ENCODE data around the gene SPINT4.

SPINT4 gene

GRCh38 chr20:45765307-45765875 is 43.2 kb downstream of the SPINT4 start:
- DNase-seq (ENCODE audit: low spot score) = no peak

GRCh38 chr20:45765980-45766379 is 43.8 kb downstream of the SPINT4 start:
- no peak for DNase-seq (ENCODE audit: low spot score)

- no peak for DNase-seq (ENCODE audit: low spot score)
These were observed 46.3 kb downstream of the SPINT4 start for GRCh38 chr20:45768479-45768878.

- peak; percentile 72 for DNase-seq (ENCODE audit: low spot score)
These were observed 49.1 kb downstream of the SPINT4 start for GRCh38 chr20:45771182-45771759.

GRCh38 chr20:45772693-45773092 is 50.5 kb downstream of the SPINT4 start:
- DNase-seq (ENCODE audit: low spot score) = no peak

- no peak for DNase-seq (ENCODE audit: low spot score)
These were observed 52.8 kb downstream of the SPINT4 start for GRCh38 chr20:45774945-45775344.

- no peak for DNase-seq (ENCODE audit: low spot score)
These were observed 53.3 kb downstream of the SPINT4 start for GRCh38 chr20:45775411-45775810.

All from germinal center (tissue), 1 donor.